Cardiac muscle cell (in vitro differentiated cells and primary cell): ENCODE measurements around the gene TMTC4. TPM values are rescaled to one million over a fixed set of nuclear protein-coding genes. Genes with fewer than 3 reads are reported as not detected.
A peak's percentile ranks its signal among the peaks of the same experiment; 100 is the strongest.

Source experiments
- DNase-seq, 2 donors: peaks; one replicate each; pipeline versions ENCODE4 v3.0.0 to v3.0.0-alpha.2; 2010 to 2017; ENCODE audit warnings: low read depth in 1 of 2, low spot score in 1 of 2
- H3K27ac ChIP-seq: fragments of 200-600 bp; sonication (generic); 2 replicates; pipeline ENCODE4 v1.5.1; 2016
- H3K27me3 ChIP-seq: fragments of 200-600 bp; sonication (generic); 2 replicates; pipeline ENCODE4 v1.6.0; 2016; ENCODE audit warnings: control low read depth
- H3K36me3 ChIP-seq: fragments of 200-600 bp; sonication (generic); 2 replicates; pipeline ENCODE4 v1.5.1; 2016; ENCODE audit warnings: control low read depth
- H3K4me1 ChIP-seq: fragments of 200-600 bp; sonication (generic); 2 replicates; pipeline ENCODE4 v1.8.1; 2017; ENCODE audit warnings: low read depth, mild to moderate bottlenecking, mixed run types
- H3K4me3 ChIP-seq: fragments of 200-600 bp; sonication (generic); 2 replicates; pipeline ENCODE4 v1.5.1; 2016; ENCODE audit warnings: mild to moderate bottlenecking
- H3K9me3 ChIP-seq: fragments of 200-600 bp; sonication (generic); 2 replicates; pipeline ENCODE4 v1.5.1; 2017; ENCODE audit warnings: low read depth, mild to moderate bottlenecking, control low read depth
- polyA plus RNA-seq: library from polyadenylated mRNA; unstranded; fragments of >200 nt; fragmentation: Nextera tagmentation; extraction: Ambion mirVana; gene quantifications from 2 replicates; pipeline ENCODE4 v1.2.1, GENCODE V29; 2016
- total RNA-seq: library from RNA; depleted of rRNA; stranded (reverse); fragments of >200 nt; gene quantifications from 2 replicates; pipeline ENCODE4 v1.2.3, GENCODE V29; 2016
- TF ChIP-seq, protein P1 (sequence below): IDR thresholded peaks from 2 replicates; pipeline ENCODE4 v1.5.1; 2012; ENCODE audit warnings: low read depth, mild to moderate bottlenecking, low read length

The TMTC4 gene
- total and polyA plus RNA-seq, 2 experiments from 2014 or later, result 25.6 to 29.3 TPM

DNA sequence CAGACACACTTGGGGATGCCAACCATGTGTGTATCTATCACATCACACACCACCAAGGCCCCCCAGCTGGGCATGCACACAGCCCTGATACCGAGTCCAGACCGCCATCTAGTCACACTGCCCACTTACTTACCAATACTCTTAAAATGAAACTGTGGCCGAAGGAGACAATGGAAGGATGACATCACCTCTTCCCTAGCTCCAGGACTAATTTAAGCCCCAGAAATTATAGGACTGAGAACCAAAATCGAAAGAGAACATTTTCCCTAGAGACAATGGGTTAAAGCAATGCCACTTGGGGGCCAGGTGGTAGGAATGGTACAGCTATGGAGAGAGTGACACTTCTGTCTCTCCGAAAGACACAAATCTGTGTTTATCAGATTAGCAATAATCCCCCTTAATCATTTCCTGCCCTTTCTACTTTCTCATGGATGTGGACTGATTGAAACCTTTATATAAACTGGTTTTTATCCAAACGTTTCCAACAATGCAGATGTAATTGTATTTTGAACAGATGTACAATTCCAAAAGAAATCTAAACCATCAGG is 85.3 kb downstream of the TMTC4 start:
- H3K27me3 ChIP-seq, result no peaks in the 10 kb centered on the region
- no peaks in the 10 kb centered on the region for H3K9me3 ChIP-seq
- H3K36me3 ChIP-seq, result no peaks in the 10 kb centered on the region
- H3K4me1 ChIP-seq, result peaks cover 4% of the 10 kb centered on the region
- H3K4me3 ChIP-seq, result no peak overlapping the region
- TF ChIP-seq, protein P1, sequence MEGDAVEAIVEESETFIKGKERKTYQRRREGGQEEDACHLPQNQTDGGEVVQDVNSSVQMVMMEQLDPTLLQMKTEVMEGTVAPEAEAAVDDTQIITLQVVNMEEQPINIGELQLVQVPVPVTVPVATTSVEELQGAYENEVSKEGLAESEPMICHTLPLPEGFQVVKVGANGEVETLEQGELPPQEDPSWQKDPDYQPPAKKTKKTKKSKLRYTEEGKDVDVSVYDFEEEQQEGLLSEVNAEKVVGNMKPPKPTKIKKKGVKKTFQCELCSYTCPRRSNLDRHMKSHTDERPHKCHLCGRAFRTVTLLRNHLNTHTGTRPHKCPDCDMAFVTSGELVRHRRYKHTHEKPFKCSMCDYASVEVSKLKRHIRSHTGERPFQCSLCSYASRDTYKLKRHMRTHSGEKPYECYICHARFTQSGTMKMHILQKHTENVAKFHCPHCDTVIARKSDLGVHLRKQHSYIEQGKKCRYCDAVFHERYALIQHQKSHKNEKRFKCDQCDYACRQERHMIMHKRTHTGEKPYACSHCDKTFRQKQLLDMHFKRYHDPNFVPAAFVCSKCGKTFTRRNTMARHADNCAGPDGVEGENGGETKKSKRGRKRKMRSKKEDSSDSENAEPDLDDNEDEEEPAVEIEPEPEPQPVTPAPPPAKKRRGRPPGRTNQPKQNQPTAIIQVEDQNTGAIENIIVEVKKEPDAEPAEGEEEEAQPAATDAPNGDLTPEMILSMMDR, result no peak
- H3K27ac ChIP-seq, result no peak overlapping the region
- no peak for DNase-seq

DNA sequence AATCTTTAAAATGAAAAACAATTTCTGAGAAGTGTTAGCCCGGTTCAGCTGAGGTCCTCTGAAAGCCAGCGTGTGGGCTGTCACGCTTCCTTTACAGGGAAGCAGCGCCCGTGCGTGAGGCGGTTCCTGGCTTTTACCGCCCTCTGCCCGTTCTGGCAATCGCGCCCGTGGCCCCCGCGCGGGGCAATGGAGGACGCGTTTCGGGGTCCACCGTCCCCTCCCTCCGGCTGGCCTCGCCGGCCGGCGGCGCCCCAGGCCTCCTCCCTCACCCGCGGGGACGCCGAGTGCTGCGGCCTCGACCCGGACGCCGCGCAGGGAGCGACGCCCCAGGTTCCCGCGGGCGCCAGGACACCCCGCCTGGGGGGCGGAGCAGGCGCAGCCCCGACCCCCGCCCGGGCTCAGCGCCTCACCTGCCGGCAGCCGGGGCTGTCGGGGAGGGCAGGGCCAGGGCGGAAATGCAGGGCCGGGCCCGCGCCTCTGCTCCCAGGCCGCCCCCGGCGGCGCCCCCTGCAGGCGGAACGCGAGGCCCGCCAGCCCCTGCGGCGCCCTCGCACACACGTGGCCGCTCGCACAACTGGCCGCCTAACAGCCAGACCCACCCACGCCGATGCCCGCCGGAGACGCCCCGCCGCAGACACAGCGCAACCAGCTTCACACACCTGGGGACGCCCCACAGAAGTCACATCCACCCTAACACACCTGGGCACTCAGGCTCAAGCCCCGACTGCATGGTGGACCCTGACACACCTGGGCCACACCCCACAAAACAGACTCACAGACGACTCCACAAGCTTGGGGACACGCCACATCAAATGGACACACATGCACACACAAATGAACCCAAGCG is 86.0 kb downstream of the TMTC4 start, which contains the start of gene GGACT:
Gene GGACT (minus strand): TSS at position 459 of the 847 bp plus-strand sequence. CDS start 56,198 bp downstream, outside the sequence.
- Histone ChIP-seq H3K9me3 (no peaks in the 10 kb centered on the region), H3K27me3 (no peaks in the 10 kb centered on the region), H3K36me3 (no peaks in the 10 kb centered on the region), H3K4me3 (peak within 1 kb of the TSS; percentile 42), H3K4me1 (no peaks in the 10 kb centered on the region), H3K27ac (no peak within 1 kb of the TSS)
- DNase-seq, result peak; percentile 66 to 79
- TF ChIP-seq, protein P1, result peak; percentile 64

DNA sequence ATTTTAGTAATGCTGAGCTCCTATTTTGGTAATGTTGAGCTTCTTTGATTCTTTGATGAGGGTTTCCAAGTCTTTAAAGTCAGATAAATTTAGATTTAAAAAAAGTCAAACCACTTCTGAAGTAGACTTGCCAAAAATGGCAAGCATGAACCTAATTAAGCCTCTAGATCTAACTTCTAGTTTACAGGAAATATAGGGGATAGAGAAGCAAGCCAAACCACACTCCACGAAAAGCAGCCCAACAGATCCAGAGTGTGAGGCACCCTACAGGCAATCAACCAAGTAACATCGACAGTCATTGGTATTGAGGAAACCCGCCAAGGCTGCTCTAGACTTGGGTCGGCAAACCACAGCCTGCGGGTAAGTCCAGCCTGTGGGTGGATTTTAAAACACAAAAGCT is 89.7 kb downstream of the TMTC4 start:
- no peak overlapping the region for H3K4me3 ChIP-seq
- no peak for DNase-seq
- no peaks in the 10 kb centered on the region for H3K4me1 ChIP-seq
- no peaks in the 10 kb centered on the region for H3K27me3 ChIP-seq
- no peak overlapping the region for H3K27ac ChIP-seq
- no peaks in the 10 kb centered on the region for H3K9me3 ChIP-seq
- no peaks in the 10 kb centered on the region for H3K36me3 ChIP-seq
- TF ChIP-seq, protein P1, result no peak

DNA sequence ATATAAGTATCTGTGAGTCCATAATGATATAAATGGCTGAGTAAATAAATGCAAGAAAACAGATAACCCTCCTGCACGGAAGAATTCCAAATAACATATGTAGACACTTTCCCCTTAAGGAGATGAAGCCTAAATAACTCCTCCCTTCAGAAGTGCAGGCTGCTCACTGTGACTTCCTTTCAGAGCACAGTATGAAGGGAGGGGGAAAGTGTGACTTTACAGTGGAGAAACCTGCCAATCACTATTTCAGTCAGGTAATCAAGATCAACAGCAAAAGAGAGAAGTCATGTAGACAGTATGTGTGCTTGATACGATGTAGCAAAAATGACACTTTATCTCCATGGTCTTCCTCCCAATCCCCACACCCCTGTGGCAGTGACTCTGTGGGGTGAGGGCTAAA is 93.1 kb downstream of the TMTC4 start:
- Histone ChIP-seq H3K27me3 (no peaks in the 10 kb centered on the region), H3K36me3 (no peaks in the 10 kb centered on the region), H3K4me1 (no peaks in the 10 kb centered on the region), H3K4me3 (no peak overlapping the region), H3K9me3 (no peaks in the 10 kb centered on the region), H3K27ac (no peak overlapping the region)
- TF ChIP-seq, protein P1, result no peak
- no peak for DNase-seq

DNA sequence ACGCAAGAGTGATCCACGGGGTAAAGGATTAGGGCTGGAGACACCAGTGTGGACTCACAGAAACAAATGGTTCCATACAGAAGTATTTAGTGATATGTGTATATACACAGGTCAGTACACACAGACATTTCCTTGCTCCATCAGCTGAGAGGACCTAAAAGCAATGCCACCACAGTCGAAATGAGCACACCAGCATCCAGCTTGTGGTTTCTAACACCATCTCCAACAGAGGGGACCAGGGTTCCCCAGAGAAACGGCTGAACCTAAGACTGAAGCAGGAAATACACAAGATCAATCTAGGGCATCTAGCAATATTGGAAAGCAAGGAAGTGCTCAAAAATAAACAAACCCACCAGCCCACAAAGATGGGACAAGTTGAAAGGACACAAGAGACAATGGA is 93.6 kb downstream of the TMTC4 start:
- Histone ChIP-seq H3K4me3 (no peak overlapping the region), H3K27me3 (no peaks in the 10 kb centered on the region), H3K36me3 (no peaks in the 10 kb centered on the region)

More for the DNA sequence above, 93.6 kb downstream of the TMTC4 start:
- H3K27ac ChIP-seq, result no peak overlapping the region
- DNase-seq, result no peak
- no peaks in the 10 kb centered on the region for H3K4me1 ChIP-seq
- TF ChIP-seq, protein P1, result no peak
- no peaks in the 10 kb centered on the region for H3K9me3 ChIP-seq
